ENCODE data around the gene ADAMTS15.

ADAMTS15 gene

DNA sequence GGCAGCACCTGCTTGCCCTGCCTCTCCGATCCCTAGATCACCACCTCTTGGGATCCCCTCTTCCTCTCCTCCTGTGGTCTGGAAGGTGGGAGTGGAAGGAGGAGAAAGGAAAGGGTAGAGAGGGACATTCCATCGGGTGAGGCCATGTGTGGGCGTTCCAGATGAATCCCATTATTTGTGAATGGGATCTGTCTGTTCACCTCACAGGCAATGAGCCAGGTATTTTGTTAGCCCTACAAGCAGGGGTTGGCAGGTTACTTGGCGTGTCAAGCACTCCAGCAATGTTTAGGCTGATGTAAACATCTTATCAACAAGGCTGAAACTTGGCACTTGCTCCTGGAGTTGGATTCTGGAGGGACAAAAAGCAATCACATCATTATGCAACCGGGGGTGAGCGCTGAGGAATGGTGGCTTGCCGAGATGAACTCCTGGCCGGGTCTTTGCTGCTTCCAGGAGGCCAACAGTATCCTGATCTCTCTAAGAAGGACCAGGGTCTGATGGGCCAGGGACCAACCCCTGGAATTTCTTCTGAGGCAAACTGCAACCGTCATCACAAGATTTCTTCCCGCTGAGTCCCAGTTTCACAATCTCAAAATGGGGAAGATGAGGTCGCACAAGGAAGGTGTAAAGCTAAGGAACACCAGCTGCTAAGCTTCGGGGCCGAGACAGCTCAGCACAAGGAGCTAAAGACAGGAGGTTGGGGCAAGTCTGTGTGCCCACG lies 27.8 kb upstream of the ADAMTS15 start:
- no peak for DNase-seq

DNA sequence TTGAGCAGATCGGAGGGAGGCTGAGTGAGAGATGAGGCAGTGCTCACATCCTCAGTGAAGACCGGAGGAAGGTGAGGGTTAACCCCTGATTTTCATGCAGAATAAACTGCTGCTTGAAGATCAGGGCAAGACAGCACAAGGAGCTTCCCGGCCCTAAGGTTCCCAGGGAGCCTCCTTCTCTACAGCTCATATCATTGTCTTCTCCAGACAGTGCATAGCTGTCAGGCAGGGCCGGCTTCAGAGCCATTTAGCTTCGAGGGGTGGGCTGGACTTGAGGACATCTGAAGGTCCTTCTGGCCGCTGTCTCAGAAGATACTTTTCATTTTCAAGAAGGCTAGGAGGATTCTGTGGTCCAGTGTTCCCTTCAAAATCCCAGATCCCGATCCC lies 27.3 kb upstream of the ADAMTS15 start:
- DNase-seq = no peak

DNA sequence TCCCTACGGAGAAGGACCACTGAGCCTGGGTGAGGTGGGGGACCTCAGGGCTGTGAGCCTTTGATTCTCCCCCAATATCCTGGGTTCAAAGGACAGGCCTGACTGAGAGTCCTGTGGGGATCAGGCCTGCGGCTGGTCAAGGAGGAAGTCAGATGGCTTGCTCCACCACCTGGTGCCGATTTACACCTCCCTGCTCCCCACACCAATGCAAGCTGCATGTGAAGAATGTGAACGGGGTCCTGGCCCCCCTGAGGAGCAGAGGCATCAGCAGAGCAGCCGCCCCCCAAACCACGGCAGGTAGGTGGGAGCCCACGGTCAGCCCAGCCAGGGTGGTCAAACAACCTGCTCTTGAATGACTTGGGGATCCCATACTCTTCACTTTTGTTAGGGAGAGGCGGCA lies 26.7 kb upstream of the ADAMTS15 start:
- no peak for DNase-seq

DNA sequence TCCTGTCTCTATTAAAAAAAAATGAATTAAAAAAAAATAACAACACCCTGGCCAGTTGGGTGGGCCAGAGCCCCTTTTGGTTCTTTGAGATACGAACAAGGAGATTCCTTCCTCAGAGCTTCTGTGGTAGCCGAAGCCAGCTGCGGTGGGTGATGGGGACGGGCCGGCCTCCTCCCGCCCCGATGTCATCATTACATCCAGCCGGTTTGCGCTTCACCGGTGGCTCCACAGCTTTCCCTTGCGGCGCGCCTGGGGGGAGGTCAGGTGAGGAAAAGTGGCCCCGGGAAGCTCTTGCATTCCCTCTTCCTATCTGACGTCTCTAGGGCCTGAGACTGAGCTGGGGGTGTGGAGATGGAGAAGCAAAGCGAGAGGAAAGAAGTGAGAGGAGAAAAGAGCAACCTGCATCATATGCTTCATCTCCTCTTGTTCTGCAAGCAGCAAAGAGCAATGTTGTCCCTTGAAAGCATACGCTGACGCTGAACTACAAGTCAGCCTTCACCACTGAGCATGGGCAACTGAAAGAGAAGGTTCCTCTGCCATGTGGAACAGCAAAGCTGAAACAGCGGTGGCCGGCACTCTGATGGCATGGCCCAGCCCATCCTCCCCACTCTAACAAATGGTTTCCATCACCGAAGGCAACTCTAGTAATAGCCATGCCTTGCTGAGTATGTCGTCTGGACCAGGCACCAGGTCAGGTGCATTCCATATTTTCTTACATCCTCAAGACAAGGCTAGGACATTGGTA lies 26.0 kb upstream of the ADAMTS15 start:
- DNase-seq = no peak

DNA sequence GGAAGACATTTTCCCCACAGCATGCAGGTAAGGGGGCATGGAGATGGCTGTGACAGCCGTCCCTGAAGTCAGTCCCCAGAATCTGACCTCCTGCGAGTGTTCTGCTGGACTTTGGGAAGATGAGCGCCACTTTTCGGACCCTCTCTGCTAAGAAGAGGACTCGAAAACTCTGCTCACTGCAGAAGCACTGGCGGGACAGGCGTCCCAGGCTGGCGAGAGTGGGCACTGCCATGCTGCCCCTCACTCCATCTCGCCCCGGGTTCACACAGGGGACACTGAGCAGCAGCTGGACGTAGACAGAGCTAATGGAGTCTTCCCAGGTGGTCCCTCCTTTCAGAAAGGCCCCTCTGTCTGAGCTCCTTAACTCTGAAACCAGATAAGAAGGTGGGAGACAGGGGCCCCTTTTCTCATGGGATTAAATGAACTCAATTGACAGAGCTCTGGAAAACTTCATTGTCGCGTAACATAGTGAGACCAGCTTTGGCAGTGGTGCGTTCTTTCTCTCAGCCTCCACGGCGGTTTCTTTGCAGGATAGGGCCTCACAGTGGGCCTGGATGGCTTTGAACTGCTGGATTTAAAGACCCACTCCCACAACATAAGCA lies 24.8 kb upstream of the ADAMTS15 start:
- DNase-seq = no peak

DNA sequence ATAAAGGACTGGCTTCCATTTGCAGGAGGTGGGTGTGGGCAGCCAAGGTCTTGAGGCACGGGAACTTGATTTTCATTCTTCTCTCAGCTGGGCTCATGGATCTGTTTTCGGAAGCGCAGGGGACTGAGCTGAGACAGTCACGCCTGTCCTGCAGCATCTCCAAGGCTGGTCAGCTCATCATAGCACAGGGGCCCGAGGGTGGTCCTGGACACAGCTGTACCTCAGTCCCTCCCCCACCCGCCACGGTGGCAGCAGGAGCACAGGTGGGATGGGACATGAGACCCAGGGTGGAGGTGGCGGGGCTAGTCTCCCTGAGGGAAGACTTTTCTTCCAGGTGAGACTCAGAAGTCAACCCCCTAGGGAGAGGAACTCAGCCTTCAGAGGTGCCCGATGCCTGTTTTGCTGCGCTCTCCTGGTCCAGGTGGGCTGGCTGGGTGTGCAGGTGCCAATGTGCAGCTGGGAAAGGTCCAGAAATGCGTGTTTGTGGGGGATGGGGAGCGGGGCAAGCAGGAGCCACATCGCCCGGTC lies 23.8 kb upstream of the ADAMTS15 start:
- DNase-seq = no peak

DNA sequence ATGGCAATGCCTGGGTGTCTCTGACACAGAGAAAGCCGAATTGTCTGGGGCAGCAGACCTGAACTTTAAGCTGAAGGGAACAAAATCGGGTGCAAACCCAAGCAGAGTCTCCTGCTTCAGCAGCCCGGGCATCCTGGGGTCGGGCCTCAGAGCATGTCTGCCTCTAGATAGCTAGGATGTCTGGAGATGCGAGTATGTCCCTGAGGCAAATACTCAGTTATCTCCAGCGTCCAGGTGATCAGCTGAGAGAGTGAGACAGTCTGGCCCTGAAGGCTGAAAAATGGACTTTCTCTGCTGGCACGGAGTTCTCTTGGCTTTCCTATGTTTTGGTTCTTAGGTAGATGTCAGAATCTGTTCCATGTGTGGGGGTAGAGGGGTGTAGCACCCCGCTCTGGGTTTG lies 23.3 kb upstream of the ADAMTS15 start:
- no peak for DNase-seq

DNA sequence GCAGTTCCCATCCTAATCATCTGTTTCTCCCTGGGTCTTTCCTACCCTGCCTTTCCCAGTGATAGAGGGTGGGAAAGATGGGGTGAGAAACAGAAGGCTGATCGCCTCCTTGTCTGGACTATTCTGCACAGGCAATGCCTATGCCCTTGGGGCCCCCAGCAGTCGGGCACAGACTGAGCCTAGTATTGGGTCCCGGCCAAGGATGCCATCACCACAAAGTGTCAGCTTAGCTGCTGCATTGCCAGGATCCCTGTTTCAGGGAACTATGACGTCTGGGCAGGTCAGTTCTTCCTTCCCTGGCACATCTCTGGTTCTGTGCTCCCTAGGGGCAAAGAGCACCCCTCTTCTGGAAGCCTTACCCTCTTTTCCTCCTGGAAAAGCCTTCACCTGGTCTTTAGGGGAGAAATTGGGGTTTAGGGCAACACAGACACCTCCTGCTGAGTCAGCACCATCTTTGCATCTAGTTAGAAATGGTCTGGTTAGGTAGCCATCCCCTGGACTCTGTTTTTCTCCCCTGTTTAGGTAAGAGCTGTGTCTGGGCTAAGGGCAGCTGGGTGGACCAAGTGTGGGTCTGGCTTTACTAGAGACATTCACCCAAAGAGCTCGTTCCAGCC lies 22.1 kb upstream of the ADAMTS15 start:
- no peak for DNase-seq

DNA sequence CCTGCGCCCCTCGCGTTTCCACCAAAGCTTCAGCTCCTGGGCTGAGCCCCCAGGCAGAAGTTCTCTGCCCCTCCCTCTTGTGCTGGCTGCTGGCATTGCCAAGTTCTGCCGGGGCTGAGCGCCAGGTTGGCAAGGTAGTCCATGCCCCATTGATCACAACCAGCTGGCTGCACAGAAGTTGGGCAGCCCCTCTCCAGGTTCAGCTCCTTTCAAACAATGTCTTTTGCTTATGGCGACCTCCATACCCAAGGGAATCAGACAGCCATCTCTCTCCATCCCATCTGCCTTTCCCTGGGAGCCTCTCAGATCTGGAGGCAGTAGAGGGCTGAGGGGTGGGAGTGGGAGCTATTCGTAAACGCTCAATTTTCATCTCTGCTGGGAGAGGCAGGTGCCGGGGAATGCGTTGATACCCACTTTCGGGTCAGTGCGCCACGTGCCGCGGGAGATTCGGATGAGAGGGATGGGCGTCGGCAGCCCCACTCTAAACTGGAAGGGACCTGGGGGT lies 21.6 kb upstream of the ADAMTS15 start:
- DNase-seq = no peak

DNA sequence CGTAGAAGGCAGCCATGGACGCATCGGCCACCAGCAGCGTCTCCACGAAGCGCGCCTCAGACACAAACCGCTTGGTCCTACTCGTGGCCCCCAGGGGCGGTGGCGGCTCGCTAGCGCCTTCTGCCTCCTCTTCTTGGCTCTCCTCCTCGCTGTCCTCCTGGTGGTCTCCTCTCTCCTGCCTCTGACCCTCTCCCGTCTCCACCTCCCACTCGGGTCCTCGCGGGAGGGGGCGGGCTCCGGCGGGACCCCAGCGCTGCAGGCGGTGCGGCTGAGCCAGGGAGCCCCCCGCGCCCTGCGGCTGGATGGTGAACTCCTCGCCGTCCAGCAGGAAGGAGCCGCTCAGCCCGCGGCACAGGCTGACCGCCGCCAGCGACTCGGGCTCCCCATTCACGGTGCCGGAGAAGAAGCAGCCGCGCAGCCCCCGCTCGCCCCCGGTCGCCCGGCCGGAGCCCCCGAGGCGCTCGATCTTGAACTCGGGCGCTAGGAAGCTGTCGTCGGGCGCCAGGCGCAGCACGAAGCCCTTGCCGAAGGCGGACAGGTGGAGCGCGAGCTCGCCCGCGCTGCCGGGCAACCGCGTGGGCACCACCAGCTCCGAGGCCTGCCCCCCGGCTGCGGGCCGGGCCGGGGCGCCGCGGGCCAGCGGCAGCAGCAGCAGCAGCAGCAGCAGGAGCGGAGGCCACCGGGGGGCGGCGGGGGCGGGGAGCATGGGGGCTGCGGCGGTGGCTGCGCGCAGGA lies 20.7 kb upstream of the ADAMTS15 start:
- no peak for DNase-seq

DNA sequence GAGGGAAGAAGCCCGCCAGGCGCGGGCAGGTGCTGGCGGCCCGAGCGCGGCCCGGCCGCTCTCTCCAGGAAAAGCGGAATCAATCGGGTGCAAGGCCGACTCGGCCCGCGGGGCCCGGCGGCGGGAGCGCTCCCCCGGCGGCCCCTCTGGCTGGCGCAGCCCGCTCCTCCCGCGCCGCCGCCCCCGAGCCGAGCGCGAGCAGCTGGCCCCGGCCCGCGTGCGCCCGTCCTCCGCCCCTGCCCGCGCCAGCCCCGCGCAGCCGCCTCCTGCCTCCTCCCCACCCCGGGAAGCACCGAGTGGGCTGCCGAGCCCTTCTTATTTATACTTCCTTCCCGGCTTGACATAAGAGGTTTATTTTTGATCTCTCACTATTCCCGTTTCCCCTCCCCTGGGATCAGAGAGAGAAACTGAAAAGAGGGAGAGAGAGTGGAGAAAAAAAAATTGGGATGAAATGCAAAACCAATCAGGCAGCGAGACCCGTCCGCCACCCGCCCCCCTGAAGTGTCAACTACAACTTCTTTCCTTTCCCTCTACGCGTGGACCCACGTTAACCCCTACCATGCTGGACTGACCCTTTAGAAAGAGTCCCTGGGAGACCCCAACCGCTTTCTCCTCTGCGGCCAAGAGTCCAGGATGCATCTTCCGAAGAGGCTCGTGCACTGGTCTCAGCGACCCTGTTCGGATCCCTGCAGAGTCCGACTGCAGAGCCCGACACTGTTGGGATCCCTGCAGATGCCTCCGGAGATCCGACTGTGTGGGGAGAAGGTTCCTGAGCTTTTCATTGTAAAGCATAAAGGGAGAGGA lies 19.9 kb upstream of the ADAMTS15 start, which contains the start of gene ADAMTS8:
ADAMTS8 (minus strand) TSS at position 294 of the 804 bp plus-strand sequence. CDS start 323 bp downstream, outside the sequence.
- DNase-seq = no peak

DNA sequence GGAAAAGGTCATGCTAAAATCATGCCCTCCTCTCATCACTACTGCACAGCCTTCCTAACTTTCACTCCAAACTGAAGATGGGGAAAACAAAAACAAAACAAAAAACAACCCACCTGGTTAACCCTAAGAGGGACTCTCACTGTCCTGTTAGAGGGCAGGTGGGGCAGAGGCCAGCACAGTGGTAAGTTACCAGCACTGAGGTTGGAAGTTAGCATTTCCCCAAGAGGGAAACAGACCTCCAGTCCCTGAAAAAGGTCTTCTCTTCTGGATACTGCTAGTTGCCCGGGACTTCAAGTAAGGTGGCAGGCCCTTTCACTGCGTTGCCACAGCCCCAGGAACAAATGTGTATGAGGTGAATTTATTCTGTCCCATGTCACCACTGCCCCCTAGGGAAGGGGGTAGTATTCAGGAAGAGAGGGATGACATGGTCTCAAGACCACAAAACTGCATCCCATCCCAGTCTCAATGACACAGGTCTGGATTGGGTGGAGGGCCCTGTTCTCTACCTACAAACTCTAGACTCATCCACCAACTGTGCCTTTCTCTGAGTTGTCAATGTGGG lies 19.2 kb upstream of the ADAMTS15 start:
- DNase-seq = no peak

DNA sequence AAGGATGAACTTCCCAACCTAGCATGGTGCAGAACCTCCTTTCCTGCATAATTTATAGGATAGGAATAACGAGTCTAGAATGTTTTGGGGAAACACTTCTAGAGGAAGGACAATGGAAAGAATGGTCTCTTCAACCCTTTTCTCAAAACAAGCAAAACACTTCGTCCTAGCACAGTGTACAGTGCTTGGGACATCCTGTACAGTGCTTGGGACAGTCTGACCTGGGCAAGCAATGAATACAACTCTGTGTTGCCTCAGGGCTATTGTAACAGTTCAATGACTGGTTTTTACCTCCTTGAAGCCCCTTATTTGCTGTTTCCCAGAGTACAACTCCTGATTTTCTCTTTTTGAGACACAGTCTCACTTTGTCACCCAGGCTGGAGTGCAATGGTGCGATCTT lies 18.5 kb upstream of the ADAMTS15 start:
- DNase-seq = no peak

DNA sequence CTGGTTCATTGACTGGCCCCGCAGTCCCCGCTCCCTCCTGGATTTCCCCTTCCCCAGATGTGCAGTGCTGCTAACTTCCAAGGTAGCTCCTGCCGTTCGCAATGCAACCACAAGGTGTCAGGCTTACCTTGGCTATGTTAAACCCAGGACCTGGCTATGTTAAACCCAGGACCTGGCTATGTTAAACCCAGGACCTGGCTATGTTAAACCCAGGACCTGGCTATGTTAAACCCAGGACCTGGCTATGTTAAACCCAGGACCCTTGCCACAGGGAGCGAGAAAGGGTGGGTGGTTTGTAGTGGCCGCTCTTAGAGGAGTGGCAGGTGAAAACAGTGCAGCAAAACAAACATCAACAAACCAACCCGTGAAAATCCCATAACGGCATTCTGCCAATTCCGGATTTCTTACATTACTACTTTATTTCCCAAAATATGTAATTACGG lies 17.1 kb upstream of the ADAMTS15 start:
- DNase-seq = peak; percentile 55

DNA sequence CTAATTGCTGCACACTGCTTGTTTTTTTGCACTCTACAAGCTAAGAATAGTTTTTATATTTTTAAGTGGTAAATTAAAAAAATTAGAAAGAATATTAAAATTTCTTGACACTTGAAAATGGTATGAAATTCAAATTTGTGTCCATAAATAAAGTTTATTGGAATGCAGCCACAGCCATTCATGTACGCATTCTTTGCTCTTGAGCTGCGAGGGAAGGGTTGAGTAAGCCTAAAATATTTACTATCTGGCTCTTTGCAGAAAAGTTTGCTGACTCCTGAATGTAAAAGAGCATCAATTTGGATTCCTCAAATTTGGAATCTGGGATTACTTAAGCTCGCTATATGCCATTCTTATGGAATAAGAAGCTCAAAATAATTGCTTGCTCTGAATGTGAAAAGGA lies 16.6 kb upstream of the ADAMTS15 start:
- DNase-seq = no peak

DNA sequence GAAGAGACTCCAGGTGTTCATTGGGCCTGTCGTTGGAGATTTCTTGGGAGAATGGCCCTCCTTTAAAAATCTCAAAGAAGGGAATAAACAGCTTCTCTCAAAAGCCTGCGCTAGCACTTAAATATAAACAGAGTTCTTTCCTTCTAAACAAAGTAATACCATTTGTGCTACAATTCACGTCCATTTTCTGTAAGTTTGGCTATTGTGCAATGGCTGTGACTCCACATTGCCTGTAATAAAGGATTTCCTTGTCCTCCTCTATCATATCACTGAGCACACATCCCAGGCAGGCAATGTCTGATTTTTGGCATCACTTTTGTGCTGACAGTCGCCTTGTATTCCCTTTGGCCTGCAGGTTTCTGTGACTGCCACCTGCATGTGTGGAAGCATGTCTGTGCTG lies 15.1 kb upstream of the ADAMTS15 start:
- DNase-seq = no peak

DNA sequence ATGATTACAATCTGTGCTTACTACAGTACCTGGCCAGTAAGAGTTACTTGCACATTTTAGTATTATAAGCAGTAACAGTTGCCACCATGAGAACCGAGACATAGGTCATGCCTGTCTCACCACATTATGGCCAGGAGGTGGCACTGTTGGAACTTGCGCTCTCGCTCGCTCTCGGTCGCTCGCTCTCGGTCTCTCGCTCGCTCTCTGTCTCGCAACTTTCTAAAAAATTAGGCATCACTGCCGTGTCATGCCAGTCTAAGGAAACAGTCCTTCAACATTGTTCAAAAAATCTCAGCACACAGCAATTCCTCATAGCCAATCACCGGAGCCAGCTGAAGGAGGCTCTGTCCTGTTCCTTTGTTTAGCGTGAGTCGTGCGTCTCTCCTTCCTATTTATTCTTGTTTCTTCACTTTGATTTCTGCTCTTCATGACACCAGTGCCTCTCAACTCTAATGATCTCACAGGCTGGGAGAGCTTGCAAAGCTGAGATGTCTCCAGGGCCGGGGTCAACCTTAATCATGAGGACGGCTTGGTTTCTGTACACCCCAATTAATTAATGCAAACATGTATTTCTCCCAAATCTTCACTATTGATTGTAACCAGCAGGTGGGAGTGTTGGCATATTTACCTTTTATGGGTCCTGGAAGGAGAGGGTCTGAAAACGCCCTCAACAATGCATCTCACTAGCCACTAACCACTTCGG lies 13.8 kb upstream of the ADAMTS15 start:
- DNase-seq = peak; percentile 50

DNA sequence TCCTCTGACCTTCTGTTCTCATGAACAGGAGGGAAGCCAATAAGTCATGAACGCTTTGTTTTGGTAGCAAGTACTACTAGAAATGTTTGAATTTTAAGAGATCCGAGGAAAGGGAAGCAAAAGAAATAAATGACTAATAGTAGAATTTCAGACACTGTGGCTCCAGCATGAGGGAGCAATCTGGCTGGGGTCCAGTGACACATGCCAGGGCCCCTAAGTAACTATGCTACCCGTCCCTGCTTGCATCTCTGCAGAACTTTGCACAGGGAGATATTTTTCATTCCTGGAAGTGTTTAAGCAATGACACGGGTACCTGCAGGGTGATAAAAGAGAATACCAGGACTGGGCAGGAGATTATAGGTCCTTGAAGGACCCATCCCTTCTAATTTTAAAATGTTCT lies 12.8 kb upstream of the ADAMTS15 start:
- DNase-seq = no peak

DNA sequence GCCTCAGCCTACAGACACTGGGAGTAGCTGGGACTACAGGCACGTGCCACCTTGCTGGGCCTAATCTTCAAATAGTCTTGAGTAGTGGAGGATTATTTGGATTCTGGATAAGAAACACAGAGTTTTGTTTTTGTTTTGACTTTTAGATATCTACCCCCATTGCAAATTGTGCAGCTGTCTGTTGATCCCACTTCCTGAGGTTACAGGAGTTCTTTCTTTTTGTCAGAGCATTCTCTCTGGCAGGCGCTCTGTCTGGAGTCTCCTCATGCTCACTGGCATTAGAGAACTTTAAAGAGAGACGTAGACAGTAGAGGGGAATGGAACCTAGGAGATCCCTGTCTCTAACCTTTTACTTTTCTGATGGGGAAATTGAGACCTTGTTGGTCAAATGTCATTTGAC lies 12.3 kb upstream of the ADAMTS15 start:
- DNase-seq = no peak

DNA sequence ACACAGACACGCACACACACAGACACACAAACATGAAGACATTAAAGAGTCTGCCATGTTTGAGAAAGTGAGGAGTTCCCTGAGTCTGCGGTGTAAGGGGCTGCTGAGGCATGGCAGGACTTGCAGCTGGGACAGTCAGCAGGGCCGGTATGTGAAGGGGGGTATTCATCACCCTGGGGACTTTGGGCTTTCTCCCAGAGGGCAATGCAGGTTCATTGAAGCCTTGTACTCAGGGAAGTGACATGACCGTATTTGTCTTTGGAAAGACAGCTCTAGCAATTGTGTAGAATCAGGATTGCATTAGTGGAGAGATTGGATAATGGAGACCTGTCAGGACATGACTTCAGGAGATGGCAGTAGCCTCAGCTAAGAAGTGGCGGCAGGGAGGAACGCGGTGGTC lies 10.6 kb upstream of the ADAMTS15 start:
- no peak for DNase-seq
